K562 (cell line): ENCODE data around the gene MPC2. TPM values are rescaled to one million over a fixed set of nuclear protein-coding genes. Genes with fewer than 3 reads are reported as not detected.

Source experiments
- ARID3B ChIP-seq: fragments of 250-450 bp; sonication (Bioruptor Pico); IDR thresholded peaks from 2 replicates; pipeline ENCODE4 v1.4.0; 2020; ENCODE audit warnings: borderline replicate concordance
- CEBPZ ChIP-seq: fragments of 150-350 bp; IDR thresholded peaks from 2 replicates; pipeline ENCODE4 v1.6.1; 2014; ENCODE audit warnings: low read depth, mild to moderate bottlenecking, low read length, borderline replicate concordance
- GABPB2 ChIP-seq: fragments of 250-450 bp; sonication (Bioruptor Pico); conservative IDR thresholded peaks from 2 replicates; pipeline ENCODE4 v1.5.1; 2021; ENCODE audit warnings: mild to moderate bottlenecking
- HDAC1 ChIP-seq, 2 experiments: fragments of 450-650 bp; IDR thresholded peaks; 2 replicates each; pipeline ENCODE4 v1.6.1; 2016 to 2017; ENCODE audit warnings: inconsistent platforms in 1 of 2, mild to moderate bottlenecking in 1 of 2, moderate library complexity in 1 of 2
- HES1 ChIP-seq: fragments of 450-650 bp; IDR thresholded peaks from 2 replicates; pipeline ENCODE4 v1.6.1; 2016; ENCODE audit warnings: low read depth, mild to moderate bottlenecking, moderate library complexity
- HNRNPLL ChIP-seq: fragments of 200-400 bp; formaldehyde crosslinking; IDR thresholded peaks from 2 replicates; pipeline ENCODE4 v1.6.1; 2017; ENCODE audit warnings: low read length, low read depth, mild to moderate bottlenecking; ENCODE audit not compliant: poor library complexity, severe bottlenecking
- KAT2B ChIP-seq: IDR thresholded peaks from one replicate; pipeline ENCODE4 v1.6.1; 2012; ENCODE audit warnings: low read depth, mild to moderate bottlenecking, control low read depth, inconsistent platforms, low read length, moderate library complexity
- POLR2G ChIP-seq: fragments of 200-400 bp; formaldehyde crosslinking; IDR thresholded peaks from 2 replicates; pipeline ENCODE4 v1.6.1; 2017; ENCODE audit warnings: low read depth, mild to moderate bottlenecking, antibody characterized with exemption, low read length, moderate library complexity
- ZNF134 ChIP-seq: fragments of 250-450 bp; sonication (Bioruptor Pico); conservative IDR thresholded peaks from 2 replicates; pipeline ENCODE4 v1.4.0; 2020
- ZNF311 ChIP-seq: fragments of 250-450 bp; sonication (Bioruptor Pico); IDR thresholded peaks from 2 replicates; pipeline ENCODE4 v1.4.0; 2020; ENCODE audit warnings: mild to moderate bottlenecking, moderate library complexity
- ZNF586 ChIP-seq: fragments of 450-650 bp; formaldehyde crosslinking; conservative IDR thresholded peaks from 2 replicates; pipeline ENCODE4 v1.4.0; 2020; ENCODE audit warnings: mild to moderate bottlenecking, moderate library complexity
- polyA plus RNA-seq, 8 experiments: library from polyadenylated mRNA; depleted of rRNA in 4 of 8; stranded (reverse) in 5 of 8; unstranded in 3 of 8; fragments of >200 nt; fragmentation: Nextera tagmentation in 2 of 8; fragmentation: Illumina TruSeq in 1 of 8; extraction: Ambion mirVana in 2 of 8; extraction: Trizol in 1 of 8; gene quantifications; 2 replicates each; pipeline versions ENCODE4 v1.2.1 to v1.2.3, GENCODE V29; 2011 to 2014; ENCODE audit warnings: inconsistent platforms in 1 of 8, missing spikeins in 1 of 8
- total RNA-seq, 7 experiments: library from RNA; depleted of rRNA in 6 of 7; stranded (reverse); fragments of >200 nt in 6 of 7; fragmentation: Illumina TruSeq in 2 of 7; extraction: Trizol in 2 of 7; gene quantifications; 2 replicates each; pipeline versions ENCODE4 v1.2.1 to v1.2.3, GENCODE V29; 2011 to 2021; ENCODE audit warnings: low replicate concordance in 1 of 7
- TF ChIP-seq, protein P1 (sequence below): IDR thresholded peaks from 3 replicates; pipeline ENCODE4 v1.6.1; 2011; ENCODE audit warnings: borderline replicate concordance, mild to moderate bottlenecking, moderate library complexity; ENCODE audit not compliant: insufficient read length; ENCODE audit errors: extremely low read depth

The MPC2 gene
- total and polyA plus RNA-seq, 9 of the 15 experiments (the other 6 are each of a cell fraction or from before 2014, with no cell fraction given): 70.7 to 179 (median 144) TPM

DNA sequence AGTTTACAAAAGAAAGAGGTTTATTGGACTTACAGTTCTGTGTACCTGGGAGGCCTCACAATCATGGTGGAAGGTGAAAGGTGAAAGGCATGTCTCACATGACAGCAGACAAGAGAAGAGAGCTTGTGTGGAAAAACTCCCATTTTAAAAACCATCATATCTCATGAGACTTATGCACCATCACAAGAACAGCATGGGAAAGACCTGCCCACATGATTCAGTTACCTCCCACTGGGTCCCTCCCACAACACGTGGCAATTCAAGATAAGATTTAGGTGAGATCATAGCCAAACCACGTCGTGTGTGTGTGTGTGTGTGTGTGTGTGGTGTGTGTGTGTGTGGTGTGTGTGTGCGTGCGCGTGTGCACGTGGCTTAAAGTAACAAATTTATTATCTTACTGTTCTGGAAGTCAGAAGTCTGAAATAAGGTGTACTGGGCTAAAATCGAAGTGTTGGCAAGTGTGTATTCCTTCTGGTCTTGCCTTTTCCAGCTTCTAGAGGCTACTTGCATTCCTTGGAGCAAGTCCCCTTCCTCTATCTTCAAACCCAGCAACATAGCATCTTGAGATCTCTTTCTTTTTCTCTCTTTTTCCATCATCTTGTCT lies 48.1 kb upstream of the MPC2 start (continued):
- TF ChIP-seq ARID3B (no peak), HDAC1 (IDR thresholded peaks at IDR 0.05) (peak in 1 of 2 experiments; percentile 97; a peak in 2 of 4 replicates), CEBPZ (no peak), ZNF586 (CRISPR knock-in tag) (no peak), POLR2G (no peak), ZNF134 (CRISPR knock-in tag) (no peak), KAT2B (no peak), GABPB2 (CRISPR knock-in tag) (no peak; the same call in 1 of the 2 replicates), HES1 (peak; percentile 97), ZNF311 (CRISPR knock-in tag) (no peak), HNRNPLL (no peak)
- TF ChIP-seq, protein P1, sequence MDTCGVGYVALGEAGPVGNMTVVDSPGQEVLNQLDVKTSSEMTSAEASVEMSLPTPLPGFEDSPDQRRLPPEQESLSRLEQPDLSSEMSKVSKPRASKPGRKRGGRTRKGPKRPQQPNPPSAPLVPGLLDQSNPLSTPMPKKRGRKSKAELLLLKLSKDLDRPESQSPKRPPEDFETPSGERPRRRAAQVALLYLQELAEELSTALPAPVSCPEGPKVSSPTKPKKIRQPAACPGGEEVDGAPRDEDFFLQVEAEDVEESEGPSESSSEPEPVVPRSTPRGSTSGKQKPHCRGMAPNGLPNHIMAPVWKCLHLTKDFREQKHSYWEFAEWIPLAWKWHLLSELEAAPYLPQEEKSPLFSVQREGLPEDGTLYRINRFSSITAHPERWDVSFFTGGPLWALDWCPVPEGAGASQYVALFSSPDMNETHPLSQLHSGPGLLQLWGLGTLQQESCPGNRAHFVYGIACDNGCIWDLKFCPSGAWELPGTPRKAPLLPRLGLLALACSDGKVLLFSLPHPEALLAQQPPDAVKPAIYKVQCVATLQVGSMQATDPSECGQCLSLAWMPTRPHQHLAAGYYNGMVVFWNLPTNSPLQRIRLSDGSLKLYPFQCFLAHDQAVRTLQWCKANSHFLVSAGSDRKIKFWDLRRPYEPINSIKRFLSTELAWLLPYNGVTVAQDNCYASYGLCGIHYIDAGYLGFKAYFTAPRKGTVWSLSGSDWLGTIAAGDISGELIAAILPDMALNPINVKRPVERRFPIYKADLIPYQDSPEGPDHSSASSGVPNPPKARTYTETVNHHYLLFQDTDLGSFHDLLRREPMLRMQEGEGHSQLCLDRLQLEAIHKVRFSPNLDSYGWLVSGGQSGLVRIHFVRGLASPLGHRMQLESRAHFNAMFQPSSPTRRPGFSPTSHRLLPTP: no peak
